SJSA1 (cell line): ENCODE measurements around the gene ANXA6. TPM values are rescaled to one million over a fixed set of nuclear protein-coding genes. Genes with fewer than 3 reads are reported as not detected.
A peak's percentile ranks its signal among the peaks of the same experiment; 100 is the strongest.

Source experiments
- DNase-seq, 2 experiments: peaks; one replicate each; pipeline ENCODE4 v3.0.0-alpha.2; 2015 to 2020; ENCODE audit warnings: low spot score in 2 of 2, low read depth in 1 of 2
- H3K27ac ChIP-seq: fragments of 250-450 bp; sonication (Bioruptor Pico); 2 replicates; pipeline ENCODE4 v1.5.1; 2020; ENCODE audit warnings: mild to moderate bottlenecking, moderate library complexity
- H3K27me3 ChIP-seq: fragments of 250-450 bp; sonication (Bioruptor Pico); replicated peaks from 2 replicates; pipeline ENCODE4 v1.5.1; 2020; ENCODE audit warnings: mild to moderate bottlenecking, moderate library complexity
- H3K36me3 ChIP-seq: fragments of 250-450 bp; sonication (Bioruptor Pico); 2 replicates; pipeline ENCODE4 v1.5.1; 2020; ENCODE audit warnings: mild to moderate bottlenecking
- H3K4me1 ChIP-seq: fragments of 250-450 bp; sonication (Bioruptor Pico); replicated peaks from 2 replicates; pipeline ENCODE4 v1.6.1; 2021; ENCODE audit warnings: mild to moderate bottlenecking
- H3K4me3 ChIP-seq: fragments of 250-450 bp; sonication (Bioruptor Pico); 2 replicates; pipeline ENCODE4 v1.5.1; 2020; ENCODE audit warnings: mild to moderate bottlenecking
- H3K9me3 ChIP-seq: fragments of 250-450 bp; sonication (Bioruptor Pico); replicated peaks from 2 replicates; pipeline ENCODE4 v1.5.1; 2020; ENCODE audit warnings: mild to moderate bottlenecking
- total RNA-seq: library from RNA; depleted of rRNA; stranded (reverse); fragments of >200 nt; shearing (Covaris generic); gene quantifications from 2 replicates; pipeline ENCODE4 v1.2.3, GENCODE V29; 2014

The ANXA6 gene
- total RNA-seq, 1 experiment from 2014 or later = 616 TPM

- Histone ChIP-seq H3K36me3 (peaks cover 97% of the 10 kb centered on the region), H3K9me3 (no peaks in the 10 kb centered on the region), H3K4me1 (no peaks in the 10 kb centered on the region), H3K27me3 (no peaks in the 10 kb centered on the region), H3K27ac (no peak overlapping the region), H3K4me3 (no peak overlapping the region)
- DNase-seq = no peak
Observed at GRCh38 chr5:151140686-151141459, 16.7 kb downstream of the ANXA6 start.

DNA sequence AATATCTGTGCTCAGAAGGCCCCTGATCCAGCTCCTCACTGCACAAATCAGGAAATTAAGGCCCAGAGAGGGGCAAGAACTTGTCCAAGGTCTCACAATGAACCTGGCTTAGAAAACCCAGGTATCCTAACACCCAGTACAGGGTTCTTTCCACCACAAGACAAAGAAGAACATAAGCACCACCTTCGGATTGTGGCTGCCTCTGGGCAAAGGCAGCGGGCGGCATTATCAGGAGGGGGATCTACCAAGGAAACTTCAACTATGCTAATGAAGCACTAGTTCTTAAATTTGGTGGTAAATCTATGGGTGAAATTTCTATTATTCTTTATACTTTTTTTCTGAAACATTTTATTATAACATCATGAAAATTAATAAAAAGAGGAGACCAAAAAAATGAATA is 17.9 kb downstream of the ANXA6 start:
- DNase-seq = no peak
- Histone ChIP-seq H3K27ac (no peak overlapping the region), H3K27me3 (no peaks in the 10 kb centered on the region), H3K4me3 (no peak overlapping the region), H3K4me1 (no peaks in the 10 kb centered on the region), H3K9me3 (no peaks in the 10 kb centered on the region), H3K36me3 (peaks cover 97% of the 10 kb centered on the region)

DNA sequence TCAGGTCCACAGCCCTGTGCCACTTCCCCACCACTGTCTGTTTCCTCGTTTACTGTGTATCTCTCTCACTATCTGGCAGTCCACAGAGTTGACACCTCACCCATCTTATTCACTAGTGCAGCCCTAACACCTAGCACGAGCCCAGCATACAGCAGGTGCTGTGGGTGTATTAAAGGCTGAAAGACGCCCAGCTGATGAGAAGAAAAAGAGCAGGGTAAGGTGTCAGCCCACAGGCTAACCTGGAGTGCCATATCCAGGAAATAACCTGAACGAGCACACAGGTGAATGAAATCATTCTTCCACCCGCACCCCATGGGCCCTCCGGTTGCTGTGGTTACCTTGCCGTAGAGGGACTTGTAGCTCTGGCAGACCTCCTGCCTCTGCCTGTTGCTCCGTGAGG is 18.6 kb downstream of the ANXA6 start:
- Histone ChIP-seq H3K4me1 (no peaks in the 10 kb centered on the region), H3K27me3 (no peaks in the 10 kb centered on the region), H3K36me3 (peaks cover 97% of the 10 kb centered on the region), H3K27ac (no peak overlapping the region), H3K9me3 (no peaks in the 10 kb centered on the region), H3K4me3 (no peak overlapping the region)
- DNase-seq = no peak

DNA sequence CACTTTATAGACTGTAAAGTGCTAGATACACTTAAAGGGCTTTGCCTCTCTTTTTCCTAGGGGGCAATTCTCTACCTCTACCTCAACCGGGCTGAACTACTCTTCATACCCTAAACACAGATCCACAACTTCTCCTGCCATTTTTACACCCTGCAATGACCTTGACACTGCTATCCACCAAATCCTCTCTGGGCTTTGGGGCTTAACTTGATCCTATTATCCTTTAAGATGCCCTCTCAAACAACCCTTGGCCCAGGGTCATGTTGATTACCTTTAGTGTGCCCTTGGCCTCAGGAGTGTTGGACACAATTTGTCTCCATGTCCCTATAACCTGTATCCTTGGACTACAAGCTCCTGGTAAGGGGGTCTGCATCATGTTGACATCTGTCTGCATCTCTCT is 19.5 kb downstream of the ANXA6 start:
- H3K4me3 ChIP-seq = no peak overlapping the region
- H3K4me1 ChIP-seq = no peaks in the 10 kb centered on the region
- no peak overlapping the region for H3K27ac ChIP-seq
- no peaks in the 10 kb centered on the region for H3K9me3 ChIP-seq
- H3K27me3 ChIP-seq = no peaks in the 10 kb centered on the region
- DNase-seq = no peak
- H3K36me3 ChIP-seq = peaks cover 97% of the 10 kb centered on the region

GRCh38 chr5:151137067-151137825 is 20.3 kb downstream of the ANXA6 start:
- Histone ChIP-seq H3K4me1 (no peaks in the 10 kb centered on the region), H3K36me3 (peaks cover 97% of the 10 kb centered on the region), H3K27ac (no peak overlapping the region), H3K4me3 (no peak overlapping the region), H3K9me3 (no peaks in the 10 kb centered on the region), H3K27me3 (no peaks in the 10 kb centered on the region)
- no peak for DNase-seq

- H3K9me3 ChIP-seq = no peaks in the 10 kb centered on the region
- no peak overlapping the region for H3K27ac ChIP-seq
- H3K27me3 ChIP-seq = no peaks in the 10 kb centered on the region
- no peaks in the 10 kb centered on the region for H3K4me1 ChIP-seq
- DNase-seq = no peak
- peaks cover 100% of the 10 kb centered on the region for H3K36me3 ChIP-seq
- no peak overlapping the region for H3K4me3 ChIP-seq
Observed at GRCh38 chr5:151134228-151134627, 23.4 kb downstream of the ANXA6 start.

GRCh38 chr5:151132963-151133362 is 24.6 kb downstream of the ANXA6 start:
- Histone ChIP-seq H3K9me3 (no peaks in the 10 kb centered on the region), H3K4me1 (no peaks in the 10 kb centered on the region), H3K27ac (no peak overlapping the region), H3K36me3 (peaks cover 100% of the 10 kb centered on the region), H3K27me3 (no peaks in the 10 kb centered on the region), H3K4me3 (no peak overlapping the region)
- DNase-seq = no peak

- Histone ChIP-seq H3K36me3 (peaks cover 100% of the 10 kb centered on the region), H3K4me3 (no peak overlapping the region), H3K27me3 (no peaks in the 10 kb centered on the region), H3K27ac (no peak overlapping the region), H3K9me3 (no peaks in the 10 kb centered on the region), H3K4me1 (no peaks in the 10 kb centered on the region)
- no peak for DNase-seq
Observed at GRCh38 chr5:151130922-151131891, 26.4 kb downstream of the ANXA6 start.

- Histone ChIP-seq H3K4me1 (no peaks in the 10 kb centered on the region), H3K4me3 (no peak overlapping the region), H3K27ac (no peak overlapping the region), H3K27me3 (no peaks in the 10 kb centered on the region), H3K9me3 (no peaks in the 10 kb centered on the region), H3K36me3 (peaks cover 100% of the 10 kb centered on the region)
- DNase-seq = no peak
Observed at GRCh38 chr5:151130235-151130921, 27.2 kb downstream of the ANXA6 start.

DNA sequence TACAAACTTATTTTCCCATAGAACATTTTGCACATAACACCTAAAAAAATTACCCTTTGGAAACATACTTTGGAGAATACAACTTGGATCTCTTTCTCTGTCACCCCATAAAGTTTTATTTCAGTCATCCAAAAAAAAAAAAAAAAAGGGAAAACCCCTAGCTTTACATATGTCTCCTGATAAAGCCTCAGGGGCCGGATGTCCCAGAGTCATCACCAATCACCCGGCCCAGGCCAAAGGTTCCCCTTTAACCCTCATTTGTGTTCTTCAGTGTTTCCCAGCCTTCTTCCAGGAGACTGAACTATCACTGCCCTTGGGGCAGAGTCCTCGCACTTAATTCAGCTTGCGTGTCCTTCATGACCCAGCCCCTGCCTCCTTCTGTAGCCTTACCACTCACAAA is 28.8 kb downstream of the ANXA6 start:
- H3K4me3 ChIP-seq = no peak overlapping the region
- DNase-seq = no peak
- H3K9me3 ChIP-seq = no peaks in the 10 kb centered on the region
- peaks cover 100% of the 10 kb centered on the region for H3K36me3 ChIP-seq
- no peaks in the 10 kb centered on the region for H3K27me3 ChIP-seq
- H3K4me1 ChIP-seq = no peaks in the 10 kb centered on the region
- H3K27ac ChIP-seq = no peak overlapping the region

GRCh38 chr5:151127926-151128325 is 29.7 kb downstream of the ANXA6 start:
- Histone ChIP-seq H3K27ac (no peak overlapping the region), H3K4me3 (no peak overlapping the region), H3K36me3 (peaks cover 100% of the 10 kb centered on the region), H3K9me3 (no peaks in the 10 kb centered on the region), H3K27me3 (no peaks in the 10 kb centered on the region), H3K4me1 (no peaks in the 10 kb centered on the region)
- no peak for DNase-seq

DNA sequence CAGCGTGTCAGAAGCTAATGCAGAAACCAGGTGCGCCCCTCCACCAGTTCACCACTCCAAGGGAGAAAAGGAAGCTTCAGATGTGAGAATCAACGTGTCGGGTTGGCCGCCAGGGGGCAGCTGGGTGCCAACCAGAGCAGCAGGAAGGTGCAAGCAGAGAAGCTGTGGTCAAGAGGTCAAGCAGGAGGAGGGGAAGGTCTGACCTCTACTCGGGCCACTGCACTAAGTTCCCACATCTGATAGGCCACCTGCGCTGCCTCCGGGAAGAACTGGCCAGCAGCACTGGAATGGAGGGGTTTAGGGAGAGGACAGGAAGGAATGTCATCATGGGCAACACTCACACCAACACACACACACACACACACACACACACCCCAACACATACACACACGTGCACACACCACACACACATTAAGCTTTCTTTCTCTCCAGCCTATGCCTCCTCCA is 31.4 kb downstream of the ANXA6 start:
- Histone ChIP-seq H3K27ac (no peak overlapping the region), H3K9me3 (no peaks in the 10 kb centered on the region), H3K4me1 (no peaks in the 10 kb centered on the region), H3K36me3 (peaks cover 100% of the 10 kb centered on the region), H3K4me3 (no peak overlapping the region), H3K27me3 (no peaks in the 10 kb centered on the region)
- peak; percentile 74 to 80 for DNase-seq

DNA sequence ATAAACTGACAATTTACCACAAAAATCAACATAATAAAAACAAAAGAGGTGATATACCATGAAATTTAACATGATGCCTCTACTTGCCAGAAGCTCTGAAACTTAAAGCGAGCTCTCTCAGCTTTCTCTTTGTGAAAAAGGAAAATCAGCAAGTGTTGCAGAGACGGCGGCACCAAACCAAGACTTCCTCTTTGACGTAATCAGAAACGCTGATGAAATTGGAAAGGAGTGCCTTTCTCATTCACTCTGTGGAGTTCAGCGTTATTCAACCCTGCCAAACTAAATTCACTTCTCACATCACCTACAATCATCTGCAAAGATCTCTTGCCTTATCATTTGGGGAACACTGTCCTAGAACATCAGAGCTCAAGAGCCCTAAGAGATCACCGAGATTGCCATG is 32.2 kb downstream of the ANXA6 start:
- Histone ChIP-seq H3K4me3 (no peak overlapping the region), H3K4me1 (no peaks in the 10 kb centered on the region), H3K27me3 (no peaks in the 10 kb centered on the region), H3K36me3 (peaks cover 100% of the 10 kb centered on the region), H3K27ac (no peak overlapping the region), H3K9me3 (no peaks in the 10 kb centered on the region)
- DNase-seq = no peak
